Astrocyte of the hippocampus (primary cell): Measurements from ENCODE around the gene HECTD4.
A peak's percentile ranks its signal among the peaks of the same experiment; 100 is the strongest.

ENCODE experiments used
- DNase-seq: peaks from one replicate; pipeline ENCODE4 v3.0.0; 2011; ENCODE audit warnings: low read depth, low spot score

HECTD4 gene

DNA sequence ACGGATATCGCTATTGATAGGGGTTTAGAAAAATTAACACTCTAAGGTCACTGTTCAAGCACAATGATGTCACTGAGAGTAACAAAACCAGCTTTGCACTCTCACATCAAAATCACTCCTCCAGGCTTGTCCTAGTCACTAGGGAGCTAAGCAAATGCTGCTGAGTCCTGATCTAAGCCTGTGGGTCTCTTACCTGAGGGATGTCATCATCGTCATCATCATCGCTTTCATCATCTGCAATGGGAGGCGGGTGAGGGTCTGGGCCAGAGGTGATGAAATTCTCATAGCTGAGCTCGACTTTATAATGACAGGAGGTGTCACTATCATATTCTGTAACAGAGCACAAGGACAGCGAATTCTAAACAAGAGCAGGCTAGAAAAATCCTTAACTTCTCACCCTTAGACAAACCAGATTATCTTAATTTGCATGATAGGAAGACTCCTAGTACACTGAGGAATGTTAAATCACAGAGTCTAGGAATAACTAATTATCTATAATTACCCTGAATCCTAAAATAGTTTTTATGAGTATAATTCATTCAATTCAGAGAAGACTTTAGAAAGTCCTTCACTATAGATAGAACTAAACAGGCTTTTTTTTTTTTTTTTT is 173.8 kb downstream of the HECTD4 start:
- DNase-seq: no peak

DNA sequence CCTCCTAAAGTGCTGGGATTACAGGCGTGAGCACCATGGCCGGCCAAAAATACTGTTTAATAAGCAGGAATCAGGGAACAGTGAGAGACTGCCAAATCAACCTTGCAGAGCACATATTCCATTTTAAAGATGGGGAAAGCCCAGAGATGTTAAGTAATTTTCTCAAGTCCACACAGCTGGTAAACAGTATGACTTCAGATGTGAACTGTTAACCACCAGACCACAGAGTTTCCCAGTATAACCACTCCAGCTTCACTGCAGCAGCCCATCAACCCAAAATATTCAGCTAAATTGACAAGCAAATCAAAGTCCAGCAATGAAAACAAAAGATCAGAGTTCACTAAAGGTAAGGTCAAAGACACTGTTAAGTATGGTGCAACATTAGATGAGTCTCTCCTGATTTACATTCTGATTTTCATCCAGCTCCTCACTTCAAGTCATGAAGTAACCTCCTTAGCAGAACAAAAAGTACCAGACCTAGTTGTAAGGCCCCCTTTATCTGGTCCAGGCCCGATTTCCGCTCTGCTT is 174.8 kb downstream of the HECTD4 start:
- no peak for DNase-seq

DNA sequence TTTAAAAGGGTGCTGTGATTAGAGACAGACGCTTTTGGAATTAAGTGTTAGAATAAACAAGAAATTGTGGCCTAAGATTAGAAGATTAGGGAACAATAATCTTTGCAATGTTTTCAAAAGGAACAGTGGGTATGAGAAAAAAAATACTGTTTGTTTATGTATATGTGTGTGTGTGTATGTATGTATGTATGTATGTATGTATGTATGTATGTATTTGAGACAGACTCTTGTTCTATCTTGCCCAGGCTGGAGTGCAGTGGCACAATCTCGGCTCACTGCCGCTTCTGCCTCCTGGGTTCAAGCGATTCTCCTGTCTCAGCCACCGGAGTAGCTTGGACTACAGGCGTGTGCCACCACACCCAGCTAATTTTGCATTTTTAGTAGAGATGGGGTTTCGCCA is 175.3 kb downstream of the HECTD4 start:
- DNase-seq: no peak

DNA sequence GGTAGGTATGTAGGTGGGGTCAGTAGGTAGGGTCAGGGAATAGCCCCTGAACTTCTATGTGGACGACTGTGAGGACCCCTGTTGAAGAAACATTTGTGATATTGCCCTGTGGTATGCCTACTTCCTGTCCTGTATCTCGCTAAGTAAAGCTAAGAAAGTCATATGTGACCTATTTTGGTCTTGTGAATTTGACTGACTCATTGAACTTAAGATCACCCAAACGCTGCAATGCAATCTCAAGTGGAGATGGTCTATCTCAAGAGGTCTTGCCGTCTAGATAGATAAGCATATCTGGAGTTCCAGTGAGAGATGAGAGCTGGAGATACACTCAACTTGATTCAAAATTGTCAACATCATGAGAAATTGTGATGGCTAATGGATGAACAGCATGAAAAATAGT is 183.1 kb downstream of the HECTD4 start:
- no peak for DNase-seq

DNA sequence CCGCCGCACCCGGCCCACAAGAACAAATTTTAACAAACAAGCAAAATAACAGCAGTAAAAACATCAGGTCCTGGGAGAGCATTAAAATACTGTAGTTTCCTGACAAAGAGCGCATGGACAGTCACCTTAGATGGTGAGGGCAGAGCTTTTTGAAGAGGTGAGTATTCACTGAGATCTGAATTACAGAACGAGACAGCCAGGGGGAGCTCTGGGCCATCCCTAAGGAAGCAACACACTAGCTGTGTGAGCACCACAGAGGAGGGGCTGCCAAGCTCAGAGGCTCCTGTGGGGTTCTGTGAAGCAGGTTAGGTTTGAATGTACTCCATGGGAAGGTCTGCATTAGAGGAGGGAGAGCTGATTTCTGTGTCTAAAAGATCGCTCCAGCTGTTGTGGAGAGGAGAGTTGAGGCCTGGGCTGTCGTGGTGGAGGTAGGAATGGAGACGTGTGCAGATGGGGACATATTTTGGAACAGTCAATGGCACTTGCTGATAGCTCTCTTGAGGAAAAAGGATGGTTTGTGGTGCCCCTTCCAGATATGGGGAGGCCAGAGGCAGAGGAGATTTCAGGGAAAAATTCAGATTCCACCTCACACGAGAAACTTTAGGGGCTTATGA is 184.0 kb downstream of the HECTD4 start:
- peak; percentile 75 for DNase-seq

DNA sequence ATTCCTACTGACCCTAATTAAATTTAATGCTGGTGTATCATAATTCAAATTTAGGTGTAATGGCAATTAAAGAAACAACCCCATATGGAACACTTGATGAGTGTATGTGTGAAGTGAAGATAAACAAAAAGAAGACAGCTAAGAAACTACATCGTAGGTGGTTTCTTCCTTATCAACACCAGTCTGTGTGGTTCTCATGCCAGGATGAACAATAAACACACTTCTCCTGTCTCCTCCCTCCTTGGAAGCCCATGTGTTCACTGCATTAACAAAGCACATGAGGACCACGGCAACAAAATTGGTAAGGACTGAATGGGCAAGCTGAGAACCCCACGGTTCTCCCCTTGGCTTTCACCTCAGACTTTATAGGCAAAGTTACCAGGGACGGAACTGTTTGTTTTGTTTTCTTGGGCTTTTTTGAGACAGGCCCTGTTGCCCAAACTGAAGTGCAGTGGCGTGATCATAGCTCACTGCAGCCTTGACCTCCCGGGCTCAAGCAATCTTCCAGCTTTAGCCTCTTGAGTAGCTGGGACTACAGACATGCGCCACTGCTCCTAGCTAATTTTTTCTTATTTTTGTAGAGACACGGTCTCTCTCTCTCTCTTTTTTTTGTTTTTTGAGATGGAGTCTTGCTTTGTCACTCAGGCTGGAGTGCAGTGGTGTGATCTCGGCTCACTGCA is 185.9 kb downstream of the HECTD4 start:
- DNase-seq: no peak

DNA sequence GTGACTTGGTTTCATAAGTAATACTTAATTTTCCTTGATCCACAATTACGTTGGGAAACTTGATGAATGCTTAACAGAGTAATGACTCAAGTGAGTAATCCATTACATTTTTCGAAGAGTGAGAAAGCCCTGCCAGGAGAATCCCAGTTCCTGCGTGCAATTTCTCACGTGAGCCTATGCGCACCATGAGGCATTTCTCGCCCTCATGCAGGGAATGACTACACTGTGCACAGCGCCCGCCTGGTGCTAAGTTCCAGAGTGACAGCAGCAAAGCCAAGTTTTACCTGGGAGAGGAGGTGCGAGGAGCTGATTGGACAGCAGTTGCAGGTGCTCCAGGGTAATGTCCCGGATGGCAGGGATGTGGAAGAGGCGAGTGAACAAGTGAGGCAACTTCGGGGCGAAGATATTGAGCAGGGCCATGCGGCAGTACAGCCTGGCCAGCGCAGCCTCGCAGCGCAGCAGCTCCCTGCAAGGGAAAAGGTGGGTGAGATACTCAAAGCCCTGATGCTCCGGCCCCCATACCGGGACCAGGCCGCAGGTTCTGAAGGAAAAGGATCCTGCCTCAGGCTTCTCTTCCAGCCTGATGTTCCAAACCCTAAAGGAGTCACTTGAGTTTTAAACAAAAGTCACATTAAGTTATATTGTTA is 187.5 kb downstream of the HECTD4 start:
- DNase-seq: no peak

DNA sequence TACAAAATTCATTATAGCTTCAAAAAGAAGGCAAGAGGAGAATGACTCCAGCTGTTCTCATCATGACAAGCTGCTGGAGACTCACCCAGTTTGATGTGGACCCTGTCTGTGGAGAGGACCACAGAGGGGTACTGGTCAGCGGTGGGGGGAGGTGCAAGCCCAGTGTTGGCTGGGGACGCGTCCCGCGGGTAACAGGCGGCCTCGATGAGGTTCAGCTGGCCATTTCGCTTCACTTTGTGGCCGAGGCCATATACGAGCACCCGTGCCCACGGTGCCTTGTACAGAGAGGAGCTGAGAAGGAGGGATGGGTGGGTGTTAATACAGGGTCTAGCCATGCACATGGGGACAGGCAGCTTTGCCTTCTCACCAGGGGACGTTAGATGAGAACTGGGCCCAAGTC is 189.8 kb downstream of the HECTD4 start:
- no peak for DNase-seq

DNA sequence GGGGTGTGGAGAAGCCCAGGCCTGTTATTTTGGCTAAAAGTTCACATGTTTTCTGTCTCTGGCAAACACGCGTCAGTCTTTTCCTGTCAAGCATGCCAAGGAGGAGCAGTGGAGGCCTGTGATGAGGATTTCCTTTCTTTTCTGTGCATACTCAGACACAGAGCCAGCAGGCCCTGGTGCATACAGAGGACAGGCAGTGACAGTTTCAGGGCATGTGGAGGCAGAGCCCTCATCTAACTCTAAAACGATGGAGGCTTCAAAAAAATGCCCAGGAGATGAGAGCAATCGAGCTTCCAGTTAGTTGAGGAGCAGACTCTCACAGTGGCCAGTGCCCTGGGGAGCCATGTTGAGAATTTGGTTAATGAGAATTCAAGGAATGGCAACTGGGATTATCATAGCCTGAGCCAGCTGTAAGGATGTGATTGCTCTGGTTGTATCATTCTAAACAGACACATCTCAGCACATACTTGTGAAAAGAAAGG is 190.3 kb downstream of the HECTD4 start:
- no peak for DNase-seq

DNA sequence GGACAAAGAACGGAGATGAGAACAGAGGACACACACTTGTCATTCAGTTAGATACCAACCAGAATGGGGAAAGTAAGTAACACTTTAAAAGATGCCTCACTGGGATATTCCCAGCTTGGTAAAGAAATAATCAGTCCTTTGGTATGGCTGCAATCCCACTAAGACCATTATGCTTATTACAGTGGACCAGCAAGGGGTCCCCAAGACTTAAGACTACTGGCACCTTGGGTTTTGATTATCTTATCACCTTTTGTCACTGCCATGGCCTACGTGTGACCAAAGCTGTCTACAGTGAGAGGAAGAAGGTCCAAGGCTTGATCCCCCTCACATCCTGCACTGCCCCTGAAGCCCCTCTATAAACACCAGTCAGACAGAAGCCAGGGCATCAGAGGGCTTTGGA is 191.0 kb downstream of the HECTD4 start:
- no peak for DNase-seq

DNA sequence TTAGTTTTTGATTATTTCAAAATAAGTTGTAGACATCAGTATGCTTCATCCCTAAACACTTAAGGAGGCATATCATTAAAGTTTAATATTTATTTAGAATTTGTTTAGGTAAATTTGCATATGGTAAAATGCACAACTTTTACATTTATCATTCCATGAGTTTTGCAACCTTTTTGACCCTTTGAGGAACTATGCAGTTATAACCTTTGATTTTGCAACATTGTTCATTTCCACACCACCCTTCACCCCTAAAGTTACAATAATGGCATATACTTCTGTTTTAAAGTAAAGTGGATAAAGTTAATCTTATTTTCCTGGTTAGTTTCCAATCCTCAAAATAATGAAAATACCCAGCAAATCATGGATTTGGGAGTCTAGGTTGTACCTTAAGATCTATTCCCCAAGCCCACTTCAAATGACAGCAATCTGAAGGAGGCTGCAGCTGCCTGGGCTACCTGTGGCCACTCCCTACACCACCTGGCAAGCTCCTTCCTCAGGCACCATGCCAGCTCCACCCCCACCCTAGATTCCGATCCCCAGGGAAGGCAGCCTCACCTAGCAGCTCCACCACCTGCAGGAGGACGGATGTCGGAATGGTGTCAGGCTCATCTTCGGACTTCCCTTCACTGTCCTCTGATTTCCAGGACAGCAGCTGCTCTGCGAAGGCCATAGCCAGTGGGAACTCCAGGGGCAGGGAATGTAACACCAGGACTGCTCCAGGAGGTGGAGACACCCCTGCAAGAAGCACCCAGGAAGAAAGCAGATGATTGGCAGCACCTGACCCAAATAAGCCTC is 191.8 kb downstream of the HECTD4 start:
- DNase-seq: no peak

DNA sequence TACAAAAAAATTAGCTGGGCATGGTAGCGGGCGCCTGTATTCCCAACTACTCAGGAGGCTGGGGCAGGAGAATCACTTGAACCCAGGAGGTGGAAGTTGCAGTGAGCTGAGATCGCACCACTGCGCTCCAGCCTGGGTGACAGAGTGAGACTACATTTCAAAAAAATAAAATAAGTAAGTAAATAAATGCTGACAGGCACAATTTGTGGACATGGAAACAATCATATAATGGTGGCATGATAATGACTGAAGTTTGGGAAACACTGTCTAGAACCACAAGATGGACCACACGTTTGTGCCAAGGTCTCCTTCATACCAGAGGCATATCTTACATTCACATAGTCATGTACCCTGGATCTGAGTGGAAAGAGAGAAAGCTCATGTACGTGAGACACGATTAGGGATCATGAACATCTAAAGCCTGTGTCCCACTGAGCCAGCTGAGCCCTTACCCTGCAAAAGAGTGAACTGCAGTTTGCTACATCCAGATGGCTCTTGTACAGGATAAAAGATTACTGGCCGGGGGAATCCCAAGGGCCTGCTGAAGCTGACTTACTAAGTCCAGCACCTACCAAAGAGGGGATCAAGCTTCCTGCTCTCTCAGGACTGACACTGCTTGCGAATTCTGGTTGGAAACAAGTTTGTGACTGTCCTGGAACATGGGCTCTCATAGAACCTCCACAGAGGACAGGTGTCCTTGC is 194.0 kb downstream of the HECTD4 start:
- no peak for DNase-seq

DNA sequence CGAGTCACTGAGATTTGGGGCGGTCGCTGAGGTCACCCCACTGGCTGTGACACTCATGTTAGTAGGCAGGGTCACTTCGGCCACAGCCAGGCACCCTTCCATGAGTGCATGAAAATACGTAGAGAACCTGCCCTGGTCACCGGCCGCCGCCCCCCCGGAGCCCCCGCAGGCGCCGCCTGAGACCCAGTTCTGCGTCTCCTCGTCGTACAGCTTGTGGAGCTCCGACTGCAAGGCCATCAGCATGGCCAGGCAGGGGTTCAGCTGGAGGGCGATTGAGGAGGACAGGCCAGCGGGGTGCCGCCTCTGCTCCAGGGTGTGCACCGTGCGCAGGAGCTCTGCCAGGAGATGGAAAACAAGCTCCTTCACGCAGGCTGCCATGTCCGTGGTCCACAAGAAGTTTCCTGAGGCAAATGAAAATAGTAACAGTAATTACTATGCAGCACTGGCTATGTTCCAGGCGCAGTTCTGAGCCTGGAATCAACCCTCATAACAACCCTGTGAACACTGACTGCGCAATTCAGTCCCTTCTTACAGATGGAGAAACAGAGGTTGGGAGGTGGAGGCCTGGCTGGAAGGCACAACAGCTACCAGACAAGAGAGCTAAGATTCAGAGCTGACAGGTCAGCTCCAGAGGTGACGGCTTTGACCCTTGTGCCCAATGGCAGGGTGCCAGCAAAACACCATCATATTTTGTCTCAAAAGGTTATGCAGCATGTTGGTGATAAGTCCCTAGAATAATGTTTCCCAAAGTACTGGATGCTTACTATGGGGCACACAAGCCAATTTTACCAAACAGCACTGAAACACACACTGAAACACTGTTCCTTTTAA is 196.9 kb downstream of the HECTD4 start:
- DNase-seq: no peak

DNA sequence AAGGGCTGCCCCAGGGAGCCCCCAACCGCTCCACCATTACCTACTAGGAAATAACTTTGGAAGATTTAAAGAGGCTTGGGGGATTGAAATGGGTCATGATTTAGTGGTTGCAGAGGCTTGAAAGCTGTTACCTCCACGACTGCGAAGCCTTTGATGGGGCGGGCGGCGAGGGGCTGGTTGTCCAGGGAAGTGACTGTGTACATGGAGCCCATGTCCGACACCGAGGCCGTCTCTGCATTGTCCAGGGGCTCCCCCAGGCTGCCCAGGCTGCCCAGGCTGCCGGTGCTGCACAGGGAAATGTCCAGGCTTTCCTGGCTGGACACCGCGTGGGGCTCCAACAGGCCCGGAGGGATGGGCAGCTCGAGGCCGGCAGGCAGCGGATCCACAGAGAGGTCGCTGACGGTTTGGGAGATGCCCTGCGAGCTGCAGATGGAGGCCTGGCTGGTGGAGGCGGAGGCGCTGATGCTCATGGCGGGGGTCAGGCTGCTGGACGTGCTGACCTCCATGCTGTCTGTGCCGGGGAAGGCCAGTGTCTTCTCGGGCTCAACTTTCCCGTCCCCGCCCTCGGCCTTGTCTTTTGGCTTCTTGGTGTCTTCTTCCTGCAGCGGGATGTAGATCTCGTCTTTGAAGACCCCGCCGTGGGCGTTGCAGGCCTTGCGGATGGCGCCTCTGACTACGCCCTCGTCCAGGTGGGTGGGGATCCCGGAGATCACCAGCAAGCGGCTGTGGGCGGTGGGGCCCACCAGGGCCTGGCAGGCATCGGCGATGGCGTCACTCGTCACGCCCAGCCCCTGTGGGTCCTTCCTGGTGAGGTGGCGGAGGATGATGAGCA is 198.0 kb downstream of the HECTD4 start:
- DNase-seq: no peak

DNA sequence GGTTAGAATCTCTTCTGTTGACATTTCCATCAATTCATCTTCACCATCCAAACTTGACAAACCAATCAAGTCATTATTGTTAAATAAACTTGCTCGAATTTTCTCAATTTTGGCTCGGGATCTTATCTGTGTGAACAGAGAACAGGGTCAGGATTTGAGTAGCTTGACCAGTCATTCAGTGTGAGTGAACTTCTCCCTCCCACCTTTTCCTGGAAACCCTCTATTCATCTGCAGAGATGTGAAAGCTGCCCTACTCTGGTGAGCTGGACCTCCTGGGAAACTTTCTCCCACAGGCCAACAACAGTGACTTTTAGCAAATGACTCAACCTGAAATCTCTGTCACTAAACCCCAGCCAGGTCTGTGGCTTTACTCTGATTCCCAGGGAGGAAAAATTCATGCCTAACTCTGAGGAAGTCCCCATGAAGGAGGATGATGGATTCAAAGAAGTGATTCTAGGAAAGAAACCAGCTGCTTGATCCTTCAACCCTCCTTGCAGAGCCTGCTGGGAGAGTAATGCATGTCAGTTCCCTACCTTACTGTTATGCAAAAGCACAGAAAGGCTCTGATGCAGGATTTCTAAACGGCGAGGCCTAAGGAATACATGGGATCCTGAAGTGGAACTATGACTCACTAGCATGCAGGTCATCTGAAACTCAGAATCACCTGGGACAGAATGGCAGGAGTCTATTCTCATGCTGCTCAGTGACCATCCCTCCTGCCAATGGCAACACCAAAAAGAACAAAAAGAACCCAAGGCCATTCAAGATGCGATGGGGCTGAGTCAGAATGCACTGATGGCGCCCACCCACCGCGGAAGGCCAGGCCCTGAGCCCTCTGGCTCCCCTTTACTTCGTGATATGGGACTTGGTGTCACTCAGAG is 198.8 kb downstream of the HECTD4 start:
- DNase-seq: peak; percentile 82

DNA sequence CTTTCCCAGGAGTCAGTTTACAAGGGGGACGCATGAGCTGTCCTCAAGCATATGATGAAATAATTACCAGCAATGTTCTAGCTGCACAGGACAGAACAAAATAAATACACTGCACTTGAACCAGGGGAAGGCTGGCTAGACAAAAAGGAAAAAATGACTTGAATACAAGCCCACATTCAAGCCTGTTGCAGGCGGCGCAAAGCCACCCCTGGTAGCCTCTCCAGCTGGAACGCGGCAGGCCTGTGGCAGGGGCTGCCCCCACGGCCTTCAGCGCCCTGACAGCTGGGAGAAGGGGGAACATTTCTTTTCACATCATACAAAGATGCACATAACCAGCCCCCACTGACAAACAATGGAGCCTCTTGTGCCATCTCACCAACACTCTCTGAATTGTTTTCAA is 199.7 kb downstream of the HECTD4 start:
- DNase-seq: peak; percentile 49

DNA sequence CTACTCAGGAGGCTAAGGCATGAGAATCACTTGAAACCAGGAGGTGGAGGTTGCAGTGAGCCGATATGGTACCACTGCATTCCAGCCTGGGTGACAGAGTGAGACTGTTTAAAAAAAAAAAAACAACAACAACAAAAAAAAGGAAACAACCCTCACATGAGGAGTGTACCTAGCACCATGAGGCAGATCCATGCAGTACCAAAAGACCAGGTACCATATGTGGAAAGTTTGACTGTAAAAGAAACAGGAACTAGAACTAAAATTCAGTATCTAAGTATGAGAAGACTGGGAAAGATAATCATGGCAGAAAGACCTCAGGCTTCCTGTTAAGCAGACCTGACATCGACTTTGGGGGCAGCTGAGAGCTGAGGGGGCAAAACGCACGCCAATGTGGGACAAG is 201.8 kb downstream of the HECTD4 start:
- no peak for DNase-seq

DNA sequence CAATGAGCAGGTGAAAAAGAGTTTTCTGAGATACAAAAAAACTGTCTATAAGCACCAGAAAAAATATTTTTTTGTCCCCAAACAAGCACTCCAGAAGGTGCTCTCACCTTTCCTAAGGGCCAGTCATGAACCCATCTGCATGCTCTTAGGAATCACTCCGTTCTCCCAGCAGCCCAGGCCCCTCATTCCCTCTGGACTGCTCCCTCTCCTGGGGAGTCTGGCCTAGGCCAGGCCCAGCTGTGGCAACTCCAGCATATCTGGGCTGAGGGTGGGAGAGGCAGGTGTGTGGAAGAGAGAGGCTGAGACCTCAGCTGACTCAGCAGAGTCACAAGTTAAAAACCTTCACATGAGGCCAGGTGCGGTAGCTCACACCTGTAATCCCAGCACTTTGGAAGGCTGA is 202.3 kb downstream of the HECTD4 start:
- no peak for DNase-seq
